ENCODE data around the gene ZNF319.

DNA sequence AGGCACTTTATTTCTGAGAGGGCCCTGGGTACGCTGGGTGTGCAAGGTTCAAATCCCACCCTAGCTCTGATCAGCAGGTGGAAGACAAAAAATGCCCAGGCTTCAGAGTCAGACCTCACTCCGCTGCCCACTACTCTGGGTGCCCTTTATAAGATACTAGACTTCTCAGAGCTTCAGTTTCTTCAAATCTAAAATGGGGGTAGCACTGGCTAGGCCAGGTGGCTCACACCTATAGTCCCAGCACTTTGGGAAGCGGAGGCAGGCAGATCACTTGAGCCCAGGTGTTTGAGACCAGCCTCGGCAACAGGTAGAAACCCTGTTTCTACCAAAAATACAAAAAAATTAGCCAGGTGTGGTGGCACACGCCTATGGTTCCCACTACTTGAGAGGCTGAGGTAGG is 2.5 kb upstream of the ZNF319 start:
- TF ChIP-seq, protein P1, sequence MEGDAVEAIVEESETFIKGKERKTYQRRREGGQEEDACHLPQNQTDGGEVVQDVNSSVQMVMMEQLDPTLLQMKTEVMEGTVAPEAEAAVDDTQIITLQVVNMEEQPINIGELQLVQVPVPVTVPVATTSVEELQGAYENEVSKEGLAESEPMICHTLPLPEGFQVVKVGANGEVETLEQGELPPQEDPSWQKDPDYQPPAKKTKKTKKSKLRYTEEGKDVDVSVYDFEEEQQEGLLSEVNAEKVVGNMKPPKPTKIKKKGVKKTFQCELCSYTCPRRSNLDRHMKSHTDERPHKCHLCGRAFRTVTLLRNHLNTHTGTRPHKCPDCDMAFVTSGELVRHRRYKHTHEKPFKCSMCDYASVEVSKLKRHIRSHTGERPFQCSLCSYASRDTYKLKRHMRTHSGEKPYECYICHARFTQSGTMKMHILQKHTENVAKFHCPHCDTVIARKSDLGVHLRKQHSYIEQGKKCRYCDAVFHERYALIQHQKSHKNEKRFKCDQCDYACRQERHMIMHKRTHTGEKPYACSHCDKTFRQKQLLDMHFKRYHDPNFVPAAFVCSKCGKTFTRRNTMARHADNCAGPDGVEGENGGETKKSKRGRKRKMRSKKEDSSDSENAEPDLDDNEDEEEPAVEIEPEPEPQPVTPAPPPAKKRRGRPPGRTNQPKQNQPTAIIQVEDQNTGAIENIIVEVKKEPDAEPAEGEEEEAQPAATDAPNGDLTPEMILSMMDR (conservative IDR thresholded peaks at IDR 0.05 in 1 of 2, IDR thresholded peaks at IDR 0.05 in 1 of 2; ENCODE audit: extremely low read depth in 1 of 2, insufficient read depth in 1 of 2, low read depth in 1 of 2, low read length in 2 of 2) = no peak
- TF ChIP-seq EZH2 (IDR thresholded peaks at IDR 0.05; ENCODE audit: borderline replicate concordance, low read length) = no peak

Measured in mammary epithelial cell (primary cell).